Hair follicular keratinocyte (primary cell): ENCODE measurements around the gene BMP10. TPM values are rescaled to one million over a fixed set of nuclear protein-coding genes. Genes with fewer than 3 reads are reported as not detected.

Source experiments
- total RNA-seq: library from RNA; depleted of rRNA; stranded (reverse); fragments of >200 nt; gene quantifications from 2 replicates; pipeline ENCODE4 v1.2.3, GENCODE V29; 2015

Gene BMP10, protein sequence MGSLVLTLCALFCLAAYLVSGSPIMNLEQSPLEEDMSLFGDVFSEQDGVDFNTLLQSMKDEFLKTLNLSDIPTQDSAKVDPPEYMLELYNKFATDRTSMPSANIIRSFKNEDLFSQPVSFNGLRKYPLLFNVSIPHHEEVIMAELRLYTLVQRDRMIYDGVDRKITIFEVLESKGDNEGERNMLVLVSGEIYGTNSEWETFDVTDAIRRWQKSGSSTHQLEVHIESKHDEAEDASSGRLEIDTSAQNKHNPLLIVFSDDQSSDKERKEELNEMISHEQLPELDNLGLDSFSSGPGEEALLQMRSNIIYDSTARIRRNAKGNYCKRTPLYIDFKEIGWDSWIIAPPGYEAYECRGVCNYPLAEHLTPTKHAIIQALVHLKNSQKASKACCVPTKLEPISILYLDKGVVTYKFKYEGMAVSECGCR
- not detected in 2 replicates for total RNA-seq

GRCh38 chr2:68871159-68871764 is at the start of gene BMP10:
TSS of gene BMP10 (minus strand) at chr2:68871397. CDS start at chr2:68871358, 39 bp downstream.

Other genes starting within 250 kb of the BMP10 start
- gene PROKR1, start 227.8 kb downstream of the BMP10 start, total RNA-seq, result not detected in 2 replicates
- 20.4 and 30.2 TPM in 2 replicates for gene ARHGAP25, start 136.6 kb downstream of the BMP10 start, total RNA-seq
- gene GKN2, start 81.5 kb upstream of the BMP10 start, total RNA-seq, result not detected in 2 replicates
- not detected in 2 replicates for gene GKN1, start 103.2 kb upstream of the BMP10 start, total RNA-seq
- 17.3 and 19.4 TPM in 2 replicates for gene ANTXR1, start 141.8 kb upstream of the BMP10 start, total RNA-seq